HCT116 (cell line): ENCODE results near the gene SLFN12L. TPM values are rescaled to one million over a fixed set of nuclear protein-coding genes. Genes with fewer than 3 reads are reported as not detected.

ENCODE experiments used
- ATF3 ChIP-seq: IDR thresholded peaks from 2 replicates; pipeline ENCODE4 v1.6.1; 2012
- CBX3 ChIP-seq: IDR thresholded peaks from 2 replicates; pipeline ENCODE4 v1.6.1; 2012; ENCODE audit warnings: low read depth
- CEBPB ChIP-seq: IDR thresholded peaks from 2 replicates; pipeline ENCODE4 v1.6.1; 2012; ENCODE audit warnings: low read depth
- CTCF ChIP-seq, 3 experiments: fragments of 200-600 bp in 1 of 3; sonication (generic) in 1 of 3; IDR thresholded peaks in 2 of 3; conservative IDR thresholded peaks in 1 of 3; 2 replicates each; pipeline ENCODE4 v1.5.1; 2012 to 2017; ENCODE audit warnings: low read depth in 2 of 3, low read length in 2 of 3, antibody characterized with exemption in 1 of 3, borderline replicate concordance in 1 of 3, control low read depth in 1 of 3, mild to moderate bottlenecking in 1 of 3, mixed read lengths in 1 of 3, mixed run types in 1 of 3, moderate library complexity in 1 of 3; ENCODE audit not compliant: insufficient read depth in 1 of 3
- ELF1 ChIP-seq: IDR thresholded peaks from 2 replicates; pipeline ENCODE4 v1.6.1; 2012; ENCODE audit warnings: low read depth, borderline replicate concordance
- FOSL1 ChIP-seq: IDR thresholded peaks from 2 replicates; pipeline ENCODE4 v1.6.1; 2012; ENCODE audit warnings: low read depth
- MAX ChIP-seq: IDR thresholded peaks from 2 replicates; pipeline ENCODE4 v1.6.1; 2012
- SP1 ChIP-seq: IDR thresholded peaks from 2 replicates; pipeline ENCODE4 v1.6.1; 2012; ENCODE audit warnings: low read depth
- SRF ChIP-seq: IDR thresholded peaks from 2 replicates; pipeline ENCODE4 v1.6.1; 2012; ENCODE audit warnings: low read depth
- ZBTB33 ChIP-seq: IDR thresholded peaks from 2 replicates; pipeline ENCODE4 v1.6.1; 2011; ENCODE audit warnings: mild to moderate bottlenecking, low read length, moderate library complexity; ENCODE audit not compliant: insufficient replicate concordance; ENCODE audit errors: extremely low read depth
- ZFX ChIP-seq: fragments of 450-650 bp; IDR thresholded peaks from 2 replicates; pipeline ENCODE4 v1.6.1; 2017
- total RNA-seq: library from RNA; stranded (reverse); gene quantifications from one replicate; pipeline ENCODE4 v1.2.1, GENCODE V29; 2021; ENCODE audit not compliant: unreplicated experiment

The SLFN12L gene
- total RNA-seq, 1 experiment from 2014 or later = 0.17 TPM

GRCh38 chr17:35578197-35578928 lies 40.9 kb upstream of the SLFN12L start, which contains the start of gene PEX12 (continued):
- TF ChIP-seq CBX3 (peak; percentile 57; the same call in 1 of the 2 replicates), SRF (peak; percentile 88), ZBTB33 (peak; percentile 39), ZFX (peak; percentile 79), ATF3 (no peak), ELF1 (peak; percentile 95), CTCF (IDR thresholded peaks at IDR 0.05 in 2 of 3, conservative IDR thresholded peaks at IDR 0.05 in 1 of 3; ENCODE audit: borderline replicate concordance in 1 of 3, insufficient read depth in 1 of 3, low read depth in 2 of 3, low read length in 2 of 3) (no peak), SP1 (peak; percentile 64), CEBPB (no peak), FOSL1 (no peak), MAX (peak; percentile 91)
